ENCODE data around the gene ARHGAP26. TPM values are rescaled to one million over a fixed set of nuclear protein-coding genes. Genes with fewer than 3 reads are reported as not detected.

Gene ARHGAP26
- total and polyA plus RNA-seq, 2 of the 4 experiments (the other 2 are of a cell fraction), result 0.54 to 0.56 TPM

DNA sequence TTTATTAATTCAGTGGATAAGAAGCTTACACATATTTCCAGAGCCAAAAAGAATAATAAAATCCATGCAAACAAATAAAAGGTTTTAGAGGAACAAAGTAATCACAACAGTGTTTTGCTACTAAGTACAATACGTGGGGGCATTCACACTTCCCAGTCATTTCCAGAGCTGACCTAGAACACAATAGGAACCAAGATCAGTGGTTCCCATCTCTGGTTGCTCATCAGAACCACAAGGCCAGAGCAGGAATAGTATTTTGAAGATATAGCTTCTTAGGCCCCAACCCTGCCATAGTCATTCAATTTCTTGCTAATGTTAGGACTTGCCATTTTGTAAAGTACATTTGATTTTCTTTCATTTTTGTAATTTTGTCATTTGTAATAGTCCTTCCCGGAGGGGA lies 417.9 kb downstream of the ARHGAP26 start:
- Histone ChIP-seq H4K5ac (ENCODE audit: low read depth, low read length) (no peak overlapping the region), H3K4me3 (ENCODE audit: insufficient read depth, low read depth, low read length) (no peak overlapping the region), H3K36me3 (ENCODE audit: control insufficient read depth, insufficient read depth, low read length) (no peaks in the 10 kb centered on the region), H3K23ac (ENCODE audit: low read depth, low read length) (no peak overlapping the region), H3K4me1 (ENCODE audit: control insufficient read depth, insufficient read depth, low read length) (no peaks in the 10 kb centered on the region), H2AK9ac (replicated peaks; ENCODE audit: low read depth, low read length, poor library complexity) (no peak overlapping the region), H2AK5ac (ENCODE audit: low read depth, low read length) (no peak overlapping the region), H3K9me3 (ENCODE audit: control insufficient read depth, insufficient read depth, low read length) (peaks cover 4% of the 10 kb centered on the region), H4K91ac (ENCODE audit: insufficient read depth, low read depth, low read length) (no peak overlapping the region), H3K9ac (ENCODE audit: low read depth, low read length) (no peak overlapping the region), H2BK5ac (ENCODE audit: low read depth, low read length, poor library complexity, severe bottlenecking) (no peak overlapping the region), H3K9me1 (ENCODE audit: insufficient read depth, low read length) (no peaks in the 10 kb centered on the region), H4K20me1 (ENCODE audit: insufficient read depth, low read length) (no peaks in the 10 kb centered on the region), H3K27ac (ENCODE audit: insufficient read depth, low read length) (no peak overlapping the region), H2AFZ (replicated peaks; ENCODE audit: low read length, poor library complexity) (no peak overlapping the region), H4K8ac (ENCODE audit: low read depth in 2 of 2, low read length in 2 of 2) (no peak overlapping the region), H3K4ac (ENCODE audit: low read depth, low read length) (peak overlapping the region; percentile 15; the same call in 1 of the 2 replicates), H3K56ac (ENCODE audit: extremely low read depth, insufficient read depth, low read length) (no peak overlapping the region), H2BK120ac (ENCODE audit: low read depth, low read length) (no peak overlapping the region), H2BK20ac (ENCODE audit: low read depth, low read length) (no peak overlapping the region), H3K18ac (ENCODE audit: low read depth, low read length) (no peak overlapping the region), H3K79me1 (ENCODE audit: low read depth in 1 of 2, low read length in 2 of 2) (no peaks in the 10 kb centered on the region), H3K27me3 (ENCODE audit: control insufficient read depth, insufficient read depth, low read length) (no peaks in the 10 kb centered on the region), H3K4me2 (ENCODE audit: low read depth, low read length) (no peak overlapping the region), H3K14ac (replicated peaks; ENCODE audit: low read depth, low read length) (no peak overlapping the region), H2BK15ac (ENCODE audit: low read depth, low read length) (no peak overlapping the region)
- dilution Hi-C loops (cut with HindIII; ENCODE audit: low sequenced_read_pairs, unreplicated experiment), result no loop called here
- CTCF ChIA-PET, result interaction anchor here (1.1 kb wide), 1 partner anchor 185 kb away, joined by 3 read pairs; no protein-coding TSS in a partner anchor
- ATAC-seq (ENCODE audit: low read depth) (no peak), DNase-seq (no peak)
- no CpG with 5 or more reads among the region's 2 CpGs for WGBS, 2 experiments (ENCODE audit: extremely low coverage in 2 of 2, insufficient read length in 1 of 2)
- intact Hi-C loops (cut with micrococcal nuclease), result no loop called here
- in situ Hi-C loops (cut with MboI; ENCODE audit: low sequenced_read_pairs), result no loop called here
- TF ChIP-seq RCOR1 (IDR thresholded peaks at IDR 0.05; ENCODE audit: insufficient replicate concordance, low read length) (no peak), POLR2A (IDR thresholded peaks at IDR 0.05; ENCODE audit: low read depth, low read length) (no peak), MAZ (IDR thresholded peaks at IDR 0.05; ENCODE audit: borderline replicate concordance, low read depth, low read length) (no peak), FOS (IDR thresholded peaks at IDR 0.05; ENCODE audit: low read depth, low read length) (no peak), CEBPB (IDR thresholded peaks at IDR 0.05; ENCODE audit: low read depth, low read length) (no peak), MAFK (IDR thresholded peaks at IDR 0.05; ENCODE audit: low read depth, low read length) (no peak), MXI1 (IDR thresholded peaks at IDR 0.05; ENCODE audit: borderline replicate concordance, low read depth, low read length) (no peak), CHD1 (IDR thresholded peaks at IDR 0.05; ENCODE audit: low read depth, low read length) (no peak), SMC3 (IDR thresholded peaks at IDR 0.05; ENCODE audit: low read depth, low read length) (no peak), BHLHE40 (IDR thresholded peaks at IDR 0.05; ENCODE audit: low read depth, low read length) (no peak), NFE2L2 (IDR thresholded peaks at IDR 0.05; ENCODE audit: low read depth, low read length) (no peak), RAD21 (IDR thresholded peaks at IDR 0.05; ENCODE audit: low read length) (no peak), RFX5 (IDR thresholded peaks at IDR 0.05; ENCODE audit: low read depth, low read length) (no peak)
- TF ChIP-seq, protein P1, sequence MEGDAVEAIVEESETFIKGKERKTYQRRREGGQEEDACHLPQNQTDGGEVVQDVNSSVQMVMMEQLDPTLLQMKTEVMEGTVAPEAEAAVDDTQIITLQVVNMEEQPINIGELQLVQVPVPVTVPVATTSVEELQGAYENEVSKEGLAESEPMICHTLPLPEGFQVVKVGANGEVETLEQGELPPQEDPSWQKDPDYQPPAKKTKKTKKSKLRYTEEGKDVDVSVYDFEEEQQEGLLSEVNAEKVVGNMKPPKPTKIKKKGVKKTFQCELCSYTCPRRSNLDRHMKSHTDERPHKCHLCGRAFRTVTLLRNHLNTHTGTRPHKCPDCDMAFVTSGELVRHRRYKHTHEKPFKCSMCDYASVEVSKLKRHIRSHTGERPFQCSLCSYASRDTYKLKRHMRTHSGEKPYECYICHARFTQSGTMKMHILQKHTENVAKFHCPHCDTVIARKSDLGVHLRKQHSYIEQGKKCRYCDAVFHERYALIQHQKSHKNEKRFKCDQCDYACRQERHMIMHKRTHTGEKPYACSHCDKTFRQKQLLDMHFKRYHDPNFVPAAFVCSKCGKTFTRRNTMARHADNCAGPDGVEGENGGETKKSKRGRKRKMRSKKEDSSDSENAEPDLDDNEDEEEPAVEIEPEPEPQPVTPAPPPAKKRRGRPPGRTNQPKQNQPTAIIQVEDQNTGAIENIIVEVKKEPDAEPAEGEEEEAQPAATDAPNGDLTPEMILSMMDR (conservative IDR thresholded peaks at IDR 0.05; ENCODE audit: low read depth, low read length), result no peak
- TF ChIP-seq, protein P2, sequence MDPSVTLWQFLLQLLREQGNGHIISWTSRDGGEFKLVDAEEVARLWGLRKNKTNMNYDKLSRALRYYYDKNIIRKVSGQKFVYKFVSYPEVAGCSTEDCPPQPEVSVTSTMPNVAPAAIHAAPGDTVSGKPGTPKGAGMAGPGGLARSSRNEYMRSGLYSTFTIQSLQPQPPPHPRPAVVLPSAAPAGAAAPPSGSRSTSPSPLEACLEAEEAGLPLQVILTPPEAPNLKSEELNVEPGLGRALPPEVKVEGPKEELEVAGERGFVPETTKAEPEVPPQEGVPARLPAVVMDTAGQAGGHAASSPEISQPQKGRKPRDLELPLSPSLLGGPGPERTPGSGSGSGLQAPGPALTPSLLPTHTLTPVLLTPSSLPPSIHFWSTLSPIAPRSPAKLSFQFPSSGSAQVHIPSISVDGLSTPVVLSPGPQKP (IDR thresholded peaks at IDR 0.05; ENCODE audit: borderline replicate concordance, low read depth, low read length), result no peak
- TF ChIP-seq, protein P3, sequence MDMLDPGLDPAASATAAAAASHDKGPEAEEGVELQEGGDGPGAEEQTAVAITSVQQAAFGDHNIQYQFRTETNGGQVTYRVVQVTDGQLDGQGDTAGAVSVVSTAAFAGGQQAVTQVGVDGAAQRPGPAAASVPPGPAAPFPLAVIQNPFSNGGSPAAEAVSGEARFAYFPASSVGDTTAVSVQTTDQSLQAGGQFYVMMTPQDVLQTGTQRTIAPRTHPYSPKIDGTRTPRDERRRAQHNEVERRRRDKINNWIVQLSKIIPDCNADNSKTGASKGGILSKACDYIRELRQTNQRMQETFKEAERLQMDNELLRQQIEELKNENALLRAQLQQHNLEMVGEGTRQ (IDR thresholded peaks at IDR 0.05; ENCODE audit: low read depth, low read length), result no peak
- POLR2A ChIA-PET (ENCODE audit: unreplicated experiment), result no interaction called here
- no TSS peak for BruUV-seq (replicated peaks)
